MM.1S (cell line): ENCODE measurements around the gene PRR36.

Experiments used
- DNase-seq: peaks from one replicate; pipeline ENCODE4 v3.0.0-alpha.2; 2015
- H2AFZ ChIP-seq: fragments of 300-600 bp; sonication (generic); 2 replicates; pipeline ENCODE4 v1.6.0; 2016; ENCODE audit warnings: antibody characterized with exemption, low read length
- H3F3A ChIP-seq: fragments of 300-600 bp; sonication (generic); 2 replicates; pipeline ENCODE4 v1.6.1; 2016; ENCODE audit warnings: mild to moderate bottlenecking, antibody characterized with exemption, low read length, moderate library complexity, mixed read lengths; ENCODE audit not compliant: insufficient read depth
- H3K27ac ChIP-seq: fragments of 300-600 bp; sonication (generic); 2 replicates; pipeline ENCODE4 v1.5.1; 2016; ENCODE audit warnings: mild to moderate bottlenecking, low read length
- H3K27me3 ChIP-seq: fragments of 300-600 bp; sonication (generic); replicated peaks from 2 replicates; pipeline ENCODE4 v1.6.0; 2016; ENCODE audit warnings: low read length; ENCODE audit not compliant: insufficient read depth
- H3K36me3 ChIP-seq: fragments of 300-600 bp; sonication (generic); replicated peaks from 2 replicates; pipeline ENCODE4 v1.6.1; 2016; ENCODE audit warnings: mild to moderate bottlenecking, low read length, mixed read lengths; ENCODE audit not compliant: insufficient read depth
- H3K4me1 ChIP-seq: fragments of 300-600 bp; sonication (generic); 2 replicates; pipeline ENCODE4 v1.6.1; 2016; ENCODE audit warnings: low read length, mixed read lengths
- H3K4me2 ChIP-seq: fragments of 300-600 bp; sonication (generic); 2 replicates; pipeline ENCODE4 v1.6.0; 2016; ENCODE audit warnings: low read depth, low read length
- H3K4me3 ChIP-seq: fragments of 300-600 bp; sonication (generic); 2 replicates; pipeline ENCODE4 v1.5.1; 2016; ENCODE audit warnings: low read length, mixed read lengths
- H3K79me2 ChIP-seq: fragments of 300-600 bp; sonication (generic); 2 replicates; pipeline ENCODE4 v1.6.1; 2016; ENCODE audit warnings: mixed run types, low read length, mixed read lengths
- H3K9ac ChIP-seq: fragments of 300-600 bp; sonication (generic); 2 replicates; pipeline ENCODE4 v1.6.1; 2016; ENCODE audit warnings: low read length, mixed read lengths
- H3K9me2 ChIP-seq: fragments of 300-600 bp; sonication (generic); replicated peaks from 2 replicates; pipeline ENCODE4 v1.6.1; 2016; ENCODE audit warnings: mild to moderate bottlenecking, low read length, mixed read lengths; ENCODE audit not compliant: insufficient read depth
- H3K9me3 ChIP-seq: fragments of 300-600 bp; sonication (generic); replicated peaks from 2 replicates; pipeline ENCODE4 v1.6.1; 2016; ENCODE audit warnings: mild to moderate bottlenecking, low read length, mixed read lengths; ENCODE audit not compliant: insufficient read depth
- H4K20me1 ChIP-seq: fragments of 300-600 bp; sonication (generic); 2 replicates; pipeline ENCODE4 v1.6.1; 2016; ENCODE audit warnings: mild to moderate bottlenecking, low read length, moderate library complexity, mixed read lengths; ENCODE audit not compliant: insufficient read depth
- CTCF ChIP-seq: fragments of 300-600 bp; sonication (generic); IDR thresholded peaks from 2 replicates; pipeline ENCODE4 v1.5.1; 2016; ENCODE audit warnings: antibody characterized with exemption, low read length, mixed read lengths
- EZH2 ChIP-seq: fragments of 300-600 bp; sonication (generic); optimal IDR thresholded peaks from 2 replicates; pipeline ENCODE3; 2017; ENCODE audit warnings: low read depth, mild to moderate bottlenecking, antibody characterized with exemption, low read length, mixed read lengths
- EZH2phosphoT487 ChIP-seq: fragments of 300-600 bp; sonication (generic); IDR thresholded peaks from 2 replicates; pipeline ENCODE4 v1.6.1; 2018; ENCODE audit warnings: antibody characterized with exemption, low read length

Gene PRR36

GRCh38 chr19:7869453-7869909, 4.7 kb downstream of the PRR36 start:
- peak overlapping the region; percentile 59 for H3K4me3 ChIP-seq
- peaks cover 21% of the 10 kb centered on the region for H3K4me1 ChIP-seq
- H3K9me2 ChIP-seq: no peaks in the 10 kb centered on the region
- peak overlapping the region; percentile 96 for H3K4me2 ChIP-seq
- peak; percentile 1; the same call in 1 of the 2 replicates for TF ChIP-seq CTCF
- TF ChIP-seq EZH2phosphoT487: no peak
- H3F3A ChIP-seq: peaks cover 12% of the 10 kb centered on the region
- H3K79me2 ChIP-seq: no peaks in the 10 kb centered on the region
- H3K27ac ChIP-seq: peak overlapping the region; percentile 50; the same call in 1 of the 2 replicates
- H3K27me3 ChIP-seq: peaks cover 5% of the 10 kb centered on the region
- H3K9me3 ChIP-seq: no peaks in the 10 kb centered on the region
- H2AFZ ChIP-seq: peak overlapping the region; percentile 81
- peak; percentile 78 for DNase-seq
- peak overlapping the region; percentile 51; the same call in 1 of the 2 replicates for H3K9ac ChIP-seq
- no peaks in the 10 kb centered on the region for H4K20me1 ChIP-seq
- no peaks in the 10 kb centered on the region for H3K36me3 ChIP-seq

DNA sequence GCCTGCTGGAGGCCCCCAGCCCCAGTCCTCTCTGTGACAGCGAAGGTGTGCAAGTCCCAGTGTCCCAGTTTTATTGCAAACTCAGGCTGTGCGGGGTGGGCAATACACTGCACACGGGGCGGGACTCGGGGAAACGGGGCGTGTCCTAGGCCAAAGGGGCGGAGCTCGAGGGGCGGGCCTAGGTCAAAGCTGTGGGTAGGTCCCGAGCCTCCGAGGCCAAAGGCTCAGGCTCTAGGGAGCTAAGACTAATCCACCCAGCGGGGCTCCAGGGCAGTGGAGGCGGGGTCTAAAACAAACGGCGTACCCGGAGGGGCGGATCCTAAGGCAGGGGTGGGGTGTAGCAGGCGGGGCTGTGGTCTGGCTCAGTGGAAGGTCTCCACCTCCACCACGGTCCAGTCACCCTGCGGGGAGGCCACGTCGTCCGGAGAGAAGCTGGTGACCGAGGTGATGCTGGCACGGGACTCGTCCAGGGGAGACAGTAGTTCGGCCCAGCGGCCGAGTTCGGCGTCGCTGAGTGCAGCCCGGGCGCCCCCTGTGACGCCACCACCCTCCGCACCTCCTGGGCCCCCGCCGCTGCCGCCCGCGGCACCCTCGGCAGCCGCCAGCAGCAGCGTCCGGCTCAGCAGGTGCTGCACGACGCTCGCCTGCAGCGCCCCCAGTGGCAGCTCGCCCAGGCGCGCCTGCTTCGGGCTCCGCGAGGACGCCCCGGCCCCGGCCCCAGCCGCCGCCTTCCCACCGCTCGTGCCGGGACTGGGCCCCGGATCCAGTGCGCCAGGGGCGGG, 5.3 kb downstream of the PRR36 start:
- H3K27me3 ChIP-seq: peaks cover 3% of the 10 kb centered on the region
- no peaks in the 10 kb centered on the region for H4K20me1 ChIP-seq
- H3K36me3 ChIP-seq: no peaks in the 10 kb centered on the region
- peaks cover 21% of the 10 kb centered on the region for H3K4me1 ChIP-seq
- H3K9me3 ChIP-seq: no peaks in the 10 kb centered on the region
- H2AFZ ChIP-seq: peak overlapping the region; percentile 83
- TF ChIP-seq CTCF (peak; percentile 74), EZH2phosphoT487 (no peak)
- peaks cover 12% of the 10 kb centered on the region for H3F3A ChIP-seq
- H3K9me2 ChIP-seq: no peaks in the 10 kb centered on the region
- no peaks in the 10 kb centered on the region for H3K79me2 ChIP-seq
- H3K4me2 ChIP-seq: peak overlapping the region; percentile 96
- DNase-seq: peak; percentile 95
- H3K9ac ChIP-seq: peak overlapping the region; percentile 51; the same call in 1 of the 2 replicates
- peak overlapping the region; percentile 59 for H3K4me3 ChIP-seq
- H3K27ac ChIP-seq: peak overlapping the region; percentile 50; the same call in 1 of the 2 replicates

DNA sequence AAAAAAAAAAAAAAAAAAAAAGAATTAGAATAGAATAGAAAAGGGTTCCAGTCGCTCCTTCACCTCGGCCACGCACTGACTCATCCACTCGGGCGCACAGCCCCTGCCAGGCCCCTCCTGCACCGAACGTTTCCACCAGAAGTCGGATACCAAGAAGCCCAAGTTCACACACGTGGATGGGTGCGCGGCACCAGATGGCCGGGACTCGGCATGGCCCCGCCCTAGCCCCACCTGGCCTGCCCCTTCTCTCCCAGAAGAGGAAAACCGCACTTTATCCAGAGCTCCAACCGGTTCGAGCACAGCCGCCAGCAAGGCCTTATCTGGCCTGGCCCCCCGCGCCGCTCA, 5.9 kb downstream of the PRR36 start:
- Histone ChIP-seq H3K27ac (no peak overlapping the region), H3K9me3 (no peaks in the 10 kb centered on the region), H3K27me3 (peaks cover 8% of the 10 kb centered on the region), H3K4me1 (peaks cover 21% of the 10 kb centered on the region), H2AFZ (peak overlapping the region; percentile 83), H3F3A (peaks cover 12% of the 10 kb centered on the region), H4K20me1 (no peaks in the 10 kb centered on the region), H3K9ac (peak overlapping the region; percentile 40; the same call in 1 of the 2 replicates), H3K4me2 (peak overlapping the region; percentile 96), H3K36me3 (no peaks in the 10 kb centered on the region), H3K4me3 (peak overlapping the region; percentile 59), H3K79me2 (no peaks in the 10 kb centered on the region), H3K9me2 (no peaks in the 10 kb centered on the region)
- no peak for DNase-seq
- TF ChIP-seq CTCF: no peak
- no peak for TF ChIP-seq EZH2
- no peak for TF ChIP-seq EZH2phosphoT487
